Bronchial epithelial cell (primary cell): ENCODE data around the gene MEST. TPM values are rescaled to one million over a fixed set of nuclear protein-coding genes. Genes with fewer than 3 reads are reported as not detected.
"Not testable (repeated sequence)": the region's sequence is repeated elsewhere in the genome, so short reads cannot be mapped to it uniquely, and the experiment has no call there.

Experiments used
- DNase-seq: peaks from one replicate; pipeline ENCODE4 v3.0.0-alpha.2; 2010; ENCODE audit warnings: low read depth
- FAIRE-seq: peaks from 2 replicates; lab custom pipeline; 2011; peaks lifted over from hg19 to GRCh38; lab: Jason Lieb, UNC
- H3K27me3 ChIP-seq: 2 replicates; pipeline ENCODE4 v1.5.1; 2011; ENCODE audit warnings: low read length; ENCODE audit not compliant: control insufficient read depth, insufficient read depth
- H3K36me3 ChIP-seq: 2 replicates; pipeline ENCODE4 v1.5.1; 2011; ENCODE audit warnings: low read length; ENCODE audit not compliant: control insufficient read depth, insufficient read depth
- H3K4me3 ChIP-seq: 2 replicates; pipeline ENCODE4 v1.5.1; 2011; ENCODE audit warnings: mild to moderate bottlenecking, low read depth, low read length, control low read depth
- total RNA-seq: library from RNA; depleted of rRNA; stranded (reverse); fragments of >200 nt; gene quantifications from 2 replicates; pipeline ENCODE4 v1.2.1, GENCODE V29; 2014
- TF ChIP-seq, protein P1 (sequence below): IDR thresholded peaks from 2 replicates; pipeline ENCODE4 v1.5.1; 2011; ENCODE audit warnings: mild to moderate bottlenecking, moderate library complexity, low read length, control low read depth, inconsistent platforms; ENCODE audit not compliant: insufficient read depth, severe bottlenecking

The MEST gene
- total RNA-seq, 1 donor from 2014 or later = 11.8 TPM

DNA sequence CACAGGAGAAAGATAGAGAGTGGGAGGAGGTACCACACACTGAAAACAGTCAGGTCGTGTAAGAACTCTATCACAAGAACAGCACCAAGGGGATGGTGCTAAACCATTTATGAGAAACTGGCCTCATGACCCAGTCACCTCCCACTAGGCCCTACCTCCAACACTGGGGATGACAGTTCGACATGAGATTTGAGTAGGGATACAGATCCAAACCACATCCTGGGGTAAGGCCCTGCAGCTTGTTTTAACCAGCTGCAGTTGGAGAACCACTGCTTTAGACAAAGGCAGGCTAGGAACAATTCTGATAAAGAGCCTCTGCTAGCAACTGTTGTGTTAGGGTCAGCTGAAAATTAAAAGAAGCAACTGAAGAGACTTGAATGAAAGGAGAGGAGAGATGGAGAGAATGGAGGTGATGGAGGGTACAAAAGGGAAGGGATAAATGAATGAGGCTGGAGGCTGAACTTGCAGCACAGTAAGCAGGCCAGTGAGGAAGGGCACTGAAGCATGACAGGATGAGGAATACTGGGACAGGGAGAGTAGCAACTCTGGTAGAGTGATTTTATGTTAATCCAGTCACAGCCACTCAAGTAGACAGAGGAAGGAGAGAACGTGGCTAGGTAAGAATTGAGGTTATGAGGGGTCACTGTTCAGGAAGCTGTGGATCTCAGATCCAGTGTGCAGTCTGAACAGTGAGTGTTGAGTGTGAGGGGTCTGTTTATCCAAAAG, 23.6 kb downstream of the MEST start:
- TF ChIP-seq, protein P1, sequence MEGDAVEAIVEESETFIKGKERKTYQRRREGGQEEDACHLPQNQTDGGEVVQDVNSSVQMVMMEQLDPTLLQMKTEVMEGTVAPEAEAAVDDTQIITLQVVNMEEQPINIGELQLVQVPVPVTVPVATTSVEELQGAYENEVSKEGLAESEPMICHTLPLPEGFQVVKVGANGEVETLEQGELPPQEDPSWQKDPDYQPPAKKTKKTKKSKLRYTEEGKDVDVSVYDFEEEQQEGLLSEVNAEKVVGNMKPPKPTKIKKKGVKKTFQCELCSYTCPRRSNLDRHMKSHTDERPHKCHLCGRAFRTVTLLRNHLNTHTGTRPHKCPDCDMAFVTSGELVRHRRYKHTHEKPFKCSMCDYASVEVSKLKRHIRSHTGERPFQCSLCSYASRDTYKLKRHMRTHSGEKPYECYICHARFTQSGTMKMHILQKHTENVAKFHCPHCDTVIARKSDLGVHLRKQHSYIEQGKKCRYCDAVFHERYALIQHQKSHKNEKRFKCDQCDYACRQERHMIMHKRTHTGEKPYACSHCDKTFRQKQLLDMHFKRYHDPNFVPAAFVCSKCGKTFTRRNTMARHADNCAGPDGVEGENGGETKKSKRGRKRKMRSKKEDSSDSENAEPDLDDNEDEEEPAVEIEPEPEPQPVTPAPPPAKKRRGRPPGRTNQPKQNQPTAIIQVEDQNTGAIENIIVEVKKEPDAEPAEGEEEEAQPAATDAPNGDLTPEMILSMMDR = no peak
- FAIRE-seq (no peak), DNase-seq (no peak)

GRCh38 chr7:130521258-130521951, 29.5 kb downstream of the MEST start:
- H3K4me3 ChIP-seq = no peak overlapping the region
- DNase-seq (no peak), FAIRE-seq (no peak)
- no peaks in the 10 kb centered on the region for H3K36me3 ChIP-seq
- no peaks in the 10 kb centered on the region for H3K27me3 ChIP-seq
- TF ChIP-seq, protein P1 = no peak

More for the DNA sequence above, 23.6 kb downstream of the MEST start:
- Histone ChIP-seq H3K27me3 (no peaks in the 10 kb centered on the region), H3K36me3 (no peaks in the 10 kb centered on the region), H3K4me3 (no peak overlapping the region)

- DNase-seq, H3K36me3 ChIP-seq, H3K4me3 ChIP-seq, H3K27me3 ChIP-seq, FAIRE-seq: not testable (repeated sequence)
Observed at GRCh38 chr7:130523519-130524125, 31.7 kb downstream of the MEST start.

GRCh38 chr7:130524628-130525027, 32.7 kb downstream of the MEST start:
- H3K27me3 ChIP-seq = no peaks in the 10 kb centered on the region
- H3K36me3 ChIP-seq = no peaks in the 10 kb centered on the region
- TF ChIP-seq, protein P1 = no peak
- no peak overlapping the region for H3K4me3 ChIP-seq
- DNase-seq (no peak), FAIRE-seq (no peak)

GRCh38 chr7:130527752-130528355, 36.0 kb downstream of the MEST start:
- DNase-seq, H3K4me3 ChIP-seq, H3K27me3 ChIP-seq, FAIRE-seq, H3K36me3 ChIP-seq: not testable (repeated sequence)

GRCh38 chr7:130529417-130529816, 37.5 kb downstream of the MEST start:
- DNase-seq (no peak), FAIRE-seq (no peak)
- Histone ChIP-seq H3K27me3 (no peaks in the 10 kb centered on the region), H3K36me3 (no peaks in the 10 kb centered on the region), H3K4me3 (no peak overlapping the region)
- TF ChIP-seq, protein P1 = no peak

GRCh38 chr7:130537894-130538293, 46.0 kb downstream of the MEST start:
- FAIRE-seq, H3K27me3 ChIP-seq, DNase-seq, H3K4me3 ChIP-seq, H3K36me3 ChIP-seq: not testable (repeated sequence)

- FAIRE-seq, H3K4me3 ChIP-seq, DNase-seq, H3K27me3 ChIP-seq, H3K36me3 ChIP-seq: not testable (repeated sequence)
Observed at GRCh38 chr7:130541287-130541686, 49.4 kb downstream of the MEST start.

DNA sequence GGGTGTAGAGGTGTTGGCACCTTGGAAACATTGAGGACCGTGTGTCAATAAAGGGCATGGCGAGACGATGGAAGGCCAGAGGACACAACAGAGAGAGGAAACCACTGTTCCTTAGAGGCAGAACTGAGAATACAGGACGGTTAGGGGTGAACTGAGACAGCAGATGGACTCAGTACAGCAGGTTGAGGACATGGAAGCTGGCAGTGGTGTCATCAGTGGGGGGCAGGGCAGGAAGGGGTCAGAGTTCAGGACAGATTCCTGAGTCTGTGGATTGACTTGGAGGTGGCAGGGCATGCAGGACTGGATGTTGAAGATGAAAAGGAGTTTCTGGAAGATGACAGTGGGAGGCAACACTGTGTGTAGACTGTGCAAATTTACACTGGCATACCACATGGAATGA, 50.4 kb downstream of the MEST start:
- DNase-seq, H3K27me3 ChIP-seq, FAIRE-seq, H3K36me3 ChIP-seq, H3K4me3 ChIP-seq: not testable (repeated sequence)
